Tibial artery (tissue), 4 donors: ENCODE results near the gene SLCO3A1.

ENCODE experiments used
- DNase-seq, 2 donors: peaks; one replicate each; pipeline ENCODE4 v3.0.0-alpha.2; 2019
- H3K27ac ChIP-seq, 2 donors: fragments of 200-600 bp; sonication (generic) in 1 of 2; 1 replicate in 1 of 2; 2 replicates in 1 of 2; pipeline ENCODE4 v1.5.1; 2018 to 2019; ENCODE audit warnings: mild to moderate bottlenecking in 1 of 2
- H3K27me3 ChIP-seq, 2 donors: fragments of 200-600 bp; sonication (generic) in 1 of 2; one replicate each; pipeline versions ENCODE4 v1.5.1 to v1.6.0; 2016 to 2019
- H3K36me3 ChIP-seq, 3 donors: fragments of 200-600 bp; sonication (generic) in 2 of 3; one replicate each; pipeline ENCODE4 v1.5.1; 2016 to 2019; ENCODE audit warnings: mild to moderate bottlenecking in 2 of 3
- H3K4me1 ChIP-seq, 4 donors: fragments of 200-600 bp; sonication (generic) in 2 of 4; 1 replicate in 3 of 4; 2 replicates in 1 of 4; pipeline ENCODE4 v1.5.1; 2016 to 2019
- H3K4me3 ChIP-seq, 2 donors: fragments of 200-600 bp; sonication (generic) in 1 of 2; 1 replicate in 1 of 2; 2 replicates in 1 of 2; pipeline ENCODE4 v1.5.1; 2018 to 2019; ENCODE audit warnings: mild to moderate bottlenecking in 2 of 2
- H3K9me3 ChIP-seq, 3 donors: fragments of 200-600 bp; sonication (generic) in 1 of 3; one replicate each; pipeline ENCODE4 v1.5.1; 2016 to 2019
- CTCF ChIP-seq, 2 experiments: fragments of 200-600 bp in 1 of 2; fragments of 450-650 bp in 1 of 2; IDR thresholded peaks; one replicate each; pipeline ENCODE4 v1.5.1; 2017 to 2019; ENCODE audit warnings: antibody characterized with exemption in 2 of 2, mild to moderate bottlenecking in 1 of 2, moderate library complexity in 1 of 2
- intact Hi-C: fragments of 100-400 bp; cut with DNase I; formaldehyde crosslinking; loops from one replicate; pipeline ENCODE4 v1.15.0; 2023; ENCODE audit warnings: low total_unique reads

SLCO3A1 gene

GRCh38 chr15:92028389-92028724 lies 174.8 kb downstream of the SLCO3A1 start:
- no peak for TF ChIP-seq CTCF (IDR thresholded peaks at IDR 0.05)
- Histone ChIP-seq H3K36me3 (no peaks in the 10 kb centered on the region), H3K9me3 (no peaks in the 10 kb centered on the region), H3K27me3 (no peaks in the 10 kb centered on the region), H3K4me3 (no peak overlapping the region), H3K27ac (peak overlapping the region; percentile 73 to 82), H3K4me1 (peaks cover 0 to 77% (median 37%) of the 10 kb centered on the region in 4 donors)
- DNase-seq, result no peak
- intact Hi-C loops, result no loop called here

- Histone ChIP-seq H3K4me3 (no peak overlapping the region), H3K36me3 (no peaks in the 10 kb centered on the region), H3K4me1 (peaks cover 0 to 81% (median 47%) of the 10 kb centered on the region in 4 donors), H3K9me3 (no peaks in the 10 kb centered on the region), H3K27ac (peak overlapping the region; percentile 73 to 82), H3K27me3 (no peaks in the 10 kb centered on the region)
- TF ChIP-seq CTCF (IDR thresholded peaks at IDR 0.05), result no peak
- no peak for DNase-seq
- intact Hi-C loops, result no loop called here
Measured at GRCh38 chr15:92029767-92030166, 176.3 kb downstream of the SLCO3A1 start.

- Histone ChIP-seq H3K27me3 (no peaks in the 10 kb centered on the region), H3K36me3 (no peaks in the 10 kb centered on the region), H3K4me3 (no peak overlapping the region), H3K9me3 (no peaks in the 10 kb centered on the region), H3K4me1 (peaks cover 0 to 54% (median 38%) of the 10 kb centered on the region in 4 donors), H3K27ac (peak overlapping the region; percentile 61 to 70)
- TF ChIP-seq CTCF (IDR thresholded peaks at IDR 0.05), result no peak
- no peak for DNase-seq
- intact Hi-C loops, result no loop called here
Measured at GRCh38 chr15:92033314-92033713, 179.8 kb downstream of the SLCO3A1 start.

GRCh38 chr15:92033723-92034122 lies 180.2 kb downstream of the SLCO3A1 start:
- Histone ChIP-seq H3K4me3 (no peak overlapping the region), H3K36me3 (no peaks in the 10 kb centered on the region), H3K9me3 (no peaks in the 10 kb centered on the region), H3K4me1 (peaks cover 0 to 50% (median 35%) of the 10 kb centered on the region in 4 donors), H3K27me3 (no peaks in the 10 kb centered on the region), H3K27ac (peak overlapping the region; percentile 61 to 70)
- no peak for DNase-seq
- intact Hi-C loops, result no loop called here
- no peak for TF ChIP-seq CTCF (IDR thresholded peaks at IDR 0.05)

- peak in 1 of 2 donors; percentile 46 for DNase-seq
- TF ChIP-seq CTCF (IDR thresholded peaks at IDR 0.05), result no peak
- Histone ChIP-seq H3K9me3 (no peaks in the 10 kb centered on the region), H3K36me3 (no peaks in the 10 kb centered on the region), H3K4me1 (peaks cover 0 to 45% (median 32%) of the 10 kb centered on the region in 4 donors), H3K27me3 (no peaks in the 10 kb centered on the region), H3K27ac (peak overlapping the region; percentile 61 to 70), H3K4me3 (no peak overlapping the region)
- intact Hi-C loops, result no loop called here
Measured at GRCh38 chr15:92034227-92034626, 180.7 kb downstream of the SLCO3A1 start.

- Histone ChIP-seq H3K27ac (no peak overlapping the region), H3K36me3 (no peaks in the 10 kb centered on the region), H3K27me3 (no peaks in the 10 kb centered on the region), H3K4me1 (peaks cover 0 to 32% (median 19%) of the 10 kb centered on the region in 4 donors), H3K4me3 (no peak overlapping the region), H3K9me3 (no peaks in the 10 kb centered on the region)
- TF ChIP-seq CTCF (IDR thresholded peaks at IDR 0.05), result no peak
- intact Hi-C loops, result no loop called here
- DNase-seq, result no peak
Measured at GRCh38 chr15:92035551-92035950, 182.0 kb downstream of the SLCO3A1 start.
